Lower leg skin (tissue), 3 donors: ENCODE data around the gene WDR18.

Experiments
- CTCF ChIP-seq, 3 donors: fragments of 450-650 bp; IDR thresholded peaks; one replicate each; pipeline ENCODE4 v1.5.1; 2016; ENCODE audit warnings: antibody characterized with exemption in 3 of 3, mild to moderate bottlenecking in 3 of 3, moderate library complexity in 2 of 3
- POLR2A ChIP-seq, 2 donors: fragments of 450-650 bp; IDR thresholded peaks; one replicate each; pipeline ENCODE4 v1.6.1; 2016 to 2017; ENCODE audit warnings: antibody characterized with exemption in 2 of 2, mild to moderate bottlenecking in 1 of 2, moderate library complexity in 1 of 2

- no peak for TF ChIP-seq POLR2A (IDR thresholded peaks at IDR 0.05)
- no peak for TF ChIP-seq CTCF (IDR thresholded peaks at IDR 0.05)
Measured at GRCh38 chr19:1028062-1028926, 44.1 kb downstream of the WDR18 start.
